HG03442 (cell line): ENCODE results near the gene RNF144B.
"Not testable (repeated sequence)": the region's sequence is repeated elsewhere in the genome, so short reads cannot be mapped to it uniquely, and the experiment has no call there.

Source experiments
- ATAC-seq: cut with Tn5 transposase; IDR thresholded peaks from one replicate; pipeline ENCODE4 v1.9.1; 2021; ENCODE audit warnings: mild to moderate bottlenecking, moderate library complexity; ENCODE audit not compliant: unreplicated experiment

Gene RNF144B

GRCh38 chr6:18387061-18387721 lies at the start of gene RNF144B:
TSS of gene RNF144B (plus strand) at chr6:18387350. CDS start at chr6:18399535, 12,185 bp downstream.
- peak; percentile 81 for ATAC-seq

GRCh38 chr6:18339599-18339998 lies 47.6 kb upstream of the RNF144B start:
- no peak for ATAC-seq

- no peak for ATAC-seq
Observed at GRCh38 chr6:18340781-18341551, 46.2 kb upstream of the RNF144B start.

GRCh38 chr6:18342223-18342622 lies 44.9 kb upstream of the RNF144B start:
- no peak for ATAC-seq

- ATAC-seq = no peak
Observed at GRCh38 chr6:18343741-18344140, 43.4 kb upstream of the RNF144B start.

- no peak for ATAC-seq
Observed at GRCh38 chr6:18347021-18347577, 40.1 kb upstream of the RNF144B start.

- no peak for ATAC-seq
Observed at GRCh38 chr6:18347866-18348265, 39.3 kb upstream of the RNF144B start.

GRCh38 chr6:18349386-18349785 lies 37.8 kb upstream of the RNF144B start:
- ATAC-seq = no peak

- ATAC-seq = no peak
Observed at GRCh38 chr6:18350271-18350670, 36.9 kb upstream of the RNF144B start.

- ATAC-seq = no peak
Observed at GRCh38 chr6:18350712-18351111, 36.4 kb upstream of the RNF144B start.

- no peak for ATAC-seq
Observed at GRCh38 chr6:18352001-18352400, 35.1 kb upstream of the RNF144B start.

GRCh38 chr6:18352842-18353241 lies 34.3 kb upstream of the RNF144B start:
- ATAC-seq = peak; percentile 57

GRCh38 chr6:18353251-18353650 lies 33.9 kb upstream of the RNF144B start:
- ATAC-seq = no peak

- ATAC-seq = not testable (repeated sequence)
Observed at GRCh38 chr6:18357546-18357945, 29.6 kb upstream of the RNF144B start.

- peak; percentile 95 for ATAC-seq
Observed at GRCh38 chr6:18359237-18359885, 27.8 kb upstream of the RNF144B start.

GRCh38 chr6:18360188-18360587 lies 27.0 kb upstream of the RNF144B start:
- no peak for ATAC-seq

- no peak for ATAC-seq
Observed at GRCh38 chr6:18362058-18362561, 25.0 kb upstream of the RNF144B start.

- ATAC-seq = no peak
Observed at GRCh38 chr6:18363746-18364145, 23.4 kb upstream of the RNF144B start.

- ATAC-seq = not testable (repeated sequence)
Observed at GRCh38 chr6:18364561-18364960, 22.6 kb upstream of the RNF144B start.

GRCh38 chr6:18367371-18367770 lies 19.8 kb upstream of the RNF144B start:
- ATAC-seq = no peak
